ENCODE measurements around the gene CEP152. TPM values are rescaled to one million over a fixed set of nuclear protein-coding genes. Genes with fewer than 3 reads are reported as not detected.

CEP152 gene
- total RNA-seq, 1 experiment from 2014 or later = 6.4 TPM

DNA sequence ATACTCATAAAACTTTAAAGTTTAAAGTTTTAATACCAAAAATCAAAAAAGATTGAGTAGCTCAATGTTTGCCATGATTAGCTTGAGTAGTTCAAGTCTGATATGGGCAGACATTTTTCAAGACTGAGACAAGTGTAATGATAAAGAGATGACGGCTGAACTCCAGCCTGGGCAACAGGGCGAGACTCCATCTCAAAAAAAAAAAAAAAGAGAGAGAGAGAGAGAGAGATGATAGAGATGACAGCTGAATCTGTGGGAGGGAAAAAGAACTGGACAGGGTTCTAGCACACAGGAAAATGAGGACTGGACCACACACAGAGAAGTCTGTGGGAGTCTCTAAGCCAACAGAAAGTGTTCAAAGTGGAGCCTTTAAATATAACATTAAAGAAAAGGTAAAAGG is 25.2 kb downstream of the CEP152 start:
- no peak for DNase-seq (ENCODE audit: low read depth, low spot score)
- in situ Hi-C loops (cut with HindIII; ENCODE audit: low pct_unique_long_range_greater_than_20kb, low sequenced_read_pairs) = no loop called here

DNA sequence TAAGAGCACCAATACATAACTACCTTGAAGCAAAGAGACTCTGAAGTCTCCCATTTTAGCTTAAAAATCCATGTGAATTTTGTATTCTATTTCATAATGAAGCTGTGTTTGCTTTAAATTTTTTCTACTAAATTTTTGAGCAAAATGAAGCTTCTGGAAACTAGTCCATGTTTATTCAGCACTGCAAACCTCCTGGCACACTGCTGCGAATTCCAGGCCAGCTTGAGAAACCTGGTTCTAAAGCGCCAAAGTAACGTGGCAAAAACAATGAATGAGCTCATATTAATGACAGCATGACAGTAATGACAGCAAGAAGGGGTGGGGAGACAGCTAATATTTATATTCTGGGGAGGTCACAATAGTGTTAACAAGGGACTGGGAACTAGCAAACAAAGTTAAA is 25.7 kb downstream of the CEP152 start:
- no peak for DNase-seq (ENCODE audit: low read depth, low spot score)
- in situ Hi-C loops (cut with HindIII; ENCODE audit: low pct_unique_long_range_greater_than_20kb, low sequenced_read_pairs) = no loop called here

DNA sequence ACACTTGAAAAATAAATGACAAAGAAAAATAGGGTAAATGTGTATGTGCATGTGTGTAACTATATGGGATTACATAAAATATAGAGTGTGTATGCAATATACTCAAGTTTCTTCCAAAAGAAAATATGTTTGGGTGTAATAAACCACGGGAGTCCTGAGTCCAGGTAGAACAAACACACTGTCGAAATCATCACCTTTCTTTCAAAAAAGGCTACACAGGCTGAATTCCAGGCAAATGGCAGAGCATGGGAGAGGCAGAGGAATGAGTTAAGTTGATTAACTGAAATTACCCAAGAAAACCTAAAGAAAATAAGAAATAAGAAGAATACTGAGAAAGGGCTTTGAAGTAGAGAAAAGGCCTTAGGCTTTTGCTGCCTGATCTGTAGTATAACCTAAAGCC is 26.1 kb downstream of the CEP152 start:
- DNase-seq (ENCODE audit: low read depth, low spot score) = no peak
- in situ Hi-C loops (cut with HindIII; ENCODE audit: low pct_unique_long_range_greater_than_20kb, low sequenced_read_pairs) = no loop called here

DNA sequence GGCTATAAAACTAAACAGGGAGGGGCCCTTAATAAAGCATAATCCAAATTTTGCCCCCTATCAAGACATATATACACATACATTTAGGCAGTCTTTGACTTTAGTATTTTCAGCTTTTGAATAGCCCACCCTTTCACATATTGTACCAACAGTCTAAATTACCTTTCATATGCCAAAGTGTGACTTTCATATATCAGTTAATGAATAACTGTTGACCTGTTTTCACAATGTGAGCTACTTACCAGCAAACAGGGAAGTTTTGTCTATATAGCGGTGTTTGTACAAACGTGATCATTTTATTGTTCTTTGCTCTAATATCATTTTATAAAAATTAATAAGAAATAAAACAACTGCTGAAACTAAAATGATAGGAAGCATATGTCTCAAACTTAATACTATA is 28.0 kb downstream of the CEP152 start:
- no peak for DNase-seq (ENCODE audit: low read depth, low spot score)
- in situ Hi-C loops (cut with HindIII; ENCODE audit: low pct_unique_long_range_greater_than_20kb, low sequenced_read_pairs) = no loop called here

DNA sequence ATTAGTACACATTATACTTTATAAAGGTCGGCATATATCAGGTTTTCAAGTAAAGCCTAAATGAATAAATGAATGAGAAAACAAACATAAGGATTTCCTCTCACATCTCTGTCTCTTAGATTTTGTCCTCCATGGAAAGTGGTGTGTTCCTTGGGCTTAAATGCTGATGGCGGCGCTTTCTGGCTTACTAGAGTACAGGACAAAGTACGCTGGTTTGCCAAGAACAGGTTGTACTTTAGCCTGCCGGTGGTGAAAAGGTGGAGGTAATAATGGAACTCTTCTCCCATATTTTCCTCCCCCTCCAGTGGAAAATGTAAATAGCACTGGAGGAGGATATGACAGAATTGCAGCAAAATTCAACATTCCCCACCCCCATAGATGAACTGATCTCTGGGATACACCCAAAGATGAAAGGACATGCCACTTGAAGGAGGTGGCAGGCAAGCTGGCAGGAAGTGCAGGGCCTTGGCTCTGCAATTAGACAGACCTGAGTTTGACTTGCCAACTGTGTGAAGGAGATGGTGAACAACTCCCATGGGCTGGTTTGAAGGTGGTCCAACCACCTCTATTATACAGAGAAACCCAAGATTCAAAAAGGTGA is 29.3 kb downstream of the CEP152 start:
- no peak for DNase-seq (ENCODE audit: low read depth, low spot score)
- in situ Hi-C loops (cut with HindIII; ENCODE audit: low pct_unique_long_range_greater_than_20kb, low sequenced_read_pairs) = no loop called here

DNA sequence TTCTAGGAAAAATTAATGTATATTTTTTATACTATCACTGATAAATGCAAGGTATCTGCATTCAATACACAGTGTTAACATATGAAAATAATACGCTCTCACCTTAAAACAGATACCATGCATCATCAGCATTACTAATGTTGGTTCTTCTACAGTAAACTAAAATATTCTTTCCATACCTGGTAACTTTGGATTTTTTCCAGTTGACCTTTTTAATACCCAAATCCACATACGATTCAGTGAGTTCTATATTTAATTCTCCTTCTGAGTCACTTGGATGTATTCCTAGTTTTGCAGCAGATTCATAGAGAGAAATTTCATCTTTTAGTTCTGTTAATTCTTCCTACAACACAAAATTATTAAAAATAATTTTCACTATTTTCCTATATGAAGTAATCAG is 29.9 kb downstream of the CEP152 start:
- in situ Hi-C loops (cut with HindIII; ENCODE audit: low pct_unique_long_range_greater_than_20kb, low sequenced_read_pairs) = no loop called here
- no peak for DNase-seq (ENCODE audit: low read depth, low spot score)

DNA sequence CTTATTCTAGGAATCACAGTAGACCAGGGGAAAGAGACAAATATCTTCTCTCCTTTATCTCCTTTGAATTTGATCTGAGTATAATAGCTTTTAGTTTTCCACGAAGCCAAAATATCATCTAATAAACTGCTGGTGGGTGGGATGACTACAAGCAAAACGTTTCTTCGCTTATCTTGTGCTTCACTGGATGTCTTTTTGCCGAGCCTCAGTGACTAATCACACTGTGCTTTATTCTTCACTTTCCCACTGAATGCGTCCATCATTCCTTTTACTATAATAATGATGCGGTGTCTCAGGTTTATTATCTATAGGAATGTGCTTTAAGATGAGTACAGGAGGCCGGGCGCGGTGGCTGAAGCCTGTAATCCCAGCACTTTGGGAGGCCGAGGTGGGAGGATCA is 32.5 kb downstream of the CEP152 start:
- in situ Hi-C loops (cut with HindIII; ENCODE audit: low pct_unique_long_range_greater_than_20kb, low sequenced_read_pairs) = no loop called here

DNA sequence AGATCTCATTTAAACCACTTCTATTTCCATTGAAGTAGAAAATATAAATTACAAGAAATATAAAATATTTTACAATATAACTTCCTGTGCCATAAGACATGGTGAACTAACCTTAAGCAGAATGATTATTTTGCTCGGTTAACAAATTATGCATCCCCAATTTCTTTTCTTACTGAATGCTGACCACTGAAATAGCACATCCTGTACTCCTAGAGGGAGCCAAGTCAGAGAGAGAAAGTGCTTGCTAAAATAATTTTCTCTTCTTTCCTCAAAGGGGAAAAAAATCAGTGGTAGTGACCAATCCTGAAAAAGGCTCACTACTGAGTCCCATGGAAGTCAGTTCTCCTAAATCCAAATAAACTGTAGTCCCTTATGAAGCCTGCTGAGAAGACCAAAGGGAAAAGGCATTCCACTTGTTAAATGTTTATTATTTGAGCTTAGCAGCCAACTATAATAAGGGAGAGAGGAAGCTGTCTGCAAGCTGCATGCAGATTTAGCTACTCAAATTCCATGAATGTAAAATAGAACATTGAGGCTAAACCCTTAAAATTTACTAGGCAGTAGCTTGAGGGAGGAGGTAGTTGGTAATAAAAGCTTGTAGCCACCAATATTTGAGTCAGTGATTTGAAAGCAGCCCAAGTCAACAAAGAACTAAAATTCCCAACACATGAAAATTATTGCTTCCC is 33.1 kb downstream of the CEP152 start:
- no peak for DNase-seq (ENCODE audit: low read depth, low spot score)
- in situ Hi-C loops (cut with HindIII; ENCODE audit: low pct_unique_long_range_greater_than_20kb, low sequenced_read_pairs) = no loop called here

More for the DNA sequence above, 32.5 kb downstream of the CEP152 start:
- no peak for DNase-seq (ENCODE audit: low read depth, low spot score)

DNA sequence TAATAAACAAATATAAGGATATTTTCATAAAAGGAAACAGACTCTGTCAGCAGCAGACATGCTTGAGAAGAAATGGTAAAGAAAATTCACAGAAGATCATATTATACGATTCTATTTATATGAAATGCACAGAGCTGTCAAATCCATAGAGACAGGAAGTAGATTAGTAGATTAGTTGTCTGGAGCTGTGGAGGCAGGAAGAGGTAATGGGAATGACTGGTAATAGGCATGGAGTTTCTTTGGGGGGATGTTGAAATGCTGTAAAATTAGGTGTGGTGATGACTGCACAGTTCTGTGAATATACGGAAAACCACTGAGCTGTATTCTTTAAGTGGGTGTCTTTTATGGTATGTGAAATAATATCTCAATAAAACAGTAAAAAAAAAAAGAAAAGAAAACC is 35.3 kb downstream of the CEP152 start:
- in situ Hi-C loops (cut with HindIII; ENCODE audit: low pct_unique_long_range_greater_than_20kb, low sequenced_read_pairs) = no loop called here
- DNase-seq (ENCODE audit: low read depth, low spot score) = no peak

DNA sequence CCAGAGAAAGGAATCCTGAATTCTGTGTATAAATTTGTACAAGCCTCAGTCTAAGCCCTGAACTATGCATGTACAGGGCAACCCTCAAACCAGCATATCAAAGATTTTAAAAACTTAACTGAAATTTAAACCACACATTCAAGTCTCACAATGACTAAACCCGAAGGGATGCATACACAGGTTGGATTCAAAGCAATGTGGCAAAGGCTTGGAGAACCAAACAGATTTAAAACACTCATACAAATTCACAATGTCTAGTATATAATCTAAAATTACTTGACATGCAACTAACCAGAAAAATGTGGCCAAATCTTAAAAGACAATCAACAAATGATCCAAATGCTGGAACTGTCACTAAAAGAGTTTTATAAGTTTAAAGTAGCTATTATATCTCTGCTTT is 36.4 kb downstream of the CEP152 start:
- in situ Hi-C loops (cut with HindIII; ENCODE audit: low pct_unique_long_range_greater_than_20kb, low sequenced_read_pairs) = no loop called here
- no peak for DNase-seq (ENCODE audit: low read depth, low spot score)

DNA sequence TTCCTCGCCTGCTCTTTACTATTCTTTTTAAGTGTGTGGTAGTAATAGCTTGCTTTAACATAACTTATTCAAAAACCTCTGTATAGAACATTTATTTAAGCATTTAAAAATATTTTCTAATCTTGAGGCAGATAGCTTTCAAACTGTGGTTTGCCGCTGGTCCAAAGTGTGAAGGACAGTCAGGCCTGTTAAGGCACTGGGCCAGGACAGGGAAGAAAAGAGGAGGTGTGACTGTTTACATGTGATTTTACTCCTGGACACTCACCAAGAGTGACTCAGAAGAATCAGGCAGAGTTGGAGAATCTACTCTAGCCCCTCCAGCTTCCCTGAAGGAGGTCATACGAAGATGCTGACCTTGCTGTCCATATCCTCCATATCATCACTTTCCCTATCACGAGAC is 44.7 kb downstream of the CEP152 start:
- in situ Hi-C loops (cut with HindIII; ENCODE audit: low pct_unique_long_range_greater_than_20kb, low sequenced_read_pairs) = no loop called here
- DNase-seq (ENCODE audit: low read depth, low spot score) = no peak

DNA sequence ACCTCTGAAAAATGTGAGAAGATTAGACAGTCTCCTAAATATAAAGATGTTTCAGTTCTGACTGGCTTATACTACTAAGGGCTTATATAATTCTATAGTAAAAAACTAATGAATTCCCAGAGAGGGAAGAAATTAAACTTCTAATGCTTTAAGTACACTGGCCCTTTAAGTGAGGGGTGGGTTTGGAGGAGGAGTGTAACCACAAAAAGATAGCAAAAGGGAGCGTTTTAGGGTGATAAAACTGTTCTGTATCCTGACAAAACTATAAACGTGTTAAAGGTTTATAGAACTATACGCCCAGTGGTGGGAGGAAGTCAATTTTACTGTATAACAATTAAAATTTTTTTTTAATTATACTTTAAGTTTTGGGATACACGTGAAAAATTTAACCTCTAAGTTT is 45.8 kb downstream of the CEP152 start:
- in situ Hi-C loops (cut with HindIII; ENCODE audit: low pct_unique_long_range_greater_than_20kb, low sequenced_read_pairs) = no loop called here
- no peak for DNase-seq (ENCODE audit: low read depth, low spot score)

DNA sequence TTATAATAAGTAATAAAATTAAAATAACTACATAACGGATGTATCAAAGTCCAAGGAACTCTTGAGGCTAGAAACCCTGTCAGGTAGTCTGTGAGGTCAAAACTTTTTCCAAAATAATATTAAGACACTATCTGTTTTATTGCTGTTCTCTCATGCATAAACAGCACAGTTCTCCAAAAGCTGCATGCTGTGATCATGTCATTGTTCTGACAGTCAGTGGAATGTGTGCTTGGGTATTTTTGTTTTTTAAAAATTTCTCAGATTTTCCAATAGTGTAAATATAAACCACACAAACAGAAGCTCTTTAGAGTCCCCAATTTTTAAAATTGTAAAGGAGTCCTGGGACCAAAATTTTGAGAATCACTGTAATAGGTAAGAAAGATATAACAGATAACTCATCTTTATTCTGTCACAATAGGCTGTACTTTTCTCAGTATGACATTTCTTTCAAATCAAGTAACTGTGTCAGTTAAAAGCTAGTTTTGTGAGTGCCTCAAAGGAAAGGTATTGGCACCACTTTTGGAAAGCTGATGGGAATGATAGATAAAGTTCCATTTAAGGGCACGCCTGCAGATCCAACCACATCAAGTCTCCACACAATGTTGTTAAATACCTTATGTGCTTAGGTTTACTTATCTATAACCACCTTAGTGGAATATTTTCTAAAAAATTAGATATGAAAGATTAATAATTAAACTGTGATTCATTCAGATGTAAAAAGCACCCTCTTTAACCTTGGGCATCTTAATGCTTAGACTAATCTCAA is 49.3 kb downstream of the CEP152 start:
- in situ Hi-C loops (cut with HindIII; ENCODE audit: low pct_unique_long_range_greater_than_20kb, low sequenced_read_pairs) = no loop called here
- DNase-seq (ENCODE audit: low read depth, low spot score) = no peak

DNA sequence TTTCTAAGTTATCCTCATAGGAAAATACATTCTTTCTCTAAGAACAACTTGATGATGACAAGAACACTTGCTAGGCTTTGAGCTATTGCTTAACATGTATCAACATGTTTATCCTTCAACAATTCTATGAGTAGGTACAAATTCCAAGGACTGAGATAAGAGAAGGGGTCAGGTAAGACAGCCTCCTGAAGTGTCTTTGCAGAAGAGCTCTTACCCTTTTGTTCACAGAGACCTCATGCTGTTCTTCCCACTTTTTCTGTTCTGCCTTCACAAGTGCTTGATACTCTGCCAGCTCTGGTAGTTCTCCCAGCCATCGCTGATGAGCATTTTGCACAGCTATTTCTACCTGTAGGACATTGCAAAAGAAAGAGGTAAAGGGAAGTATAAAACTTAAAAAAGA is 50.9 kb downstream of the CEP152 start:
- in situ Hi-C loops (cut with HindIII; ENCODE audit: low pct_unique_long_range_greater_than_20kb, low sequenced_read_pairs) = no loop called here
- DNase-seq (ENCODE audit: low read depth, low spot score) = no peak

DNA sequence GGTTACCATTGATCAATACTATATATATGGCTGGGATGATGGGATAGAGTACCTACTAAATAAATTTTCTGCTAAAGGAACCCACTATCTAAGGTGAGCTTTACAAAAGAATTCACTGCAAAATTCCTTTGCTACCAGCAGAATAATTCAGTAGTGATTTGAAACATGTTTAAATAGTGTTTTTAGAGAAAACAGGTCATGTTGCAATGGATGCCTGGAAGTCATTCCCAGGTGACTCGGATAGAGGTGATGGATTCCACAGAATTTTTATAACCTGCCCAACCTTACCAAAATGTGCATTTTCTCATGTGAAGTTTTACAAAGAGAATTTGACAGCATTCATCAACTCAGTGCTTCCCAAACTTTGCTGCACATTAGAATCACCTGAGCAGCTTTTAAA is 53.2 kb downstream of the CEP152 start:
- in situ Hi-C loops (cut with HindIII; ENCODE audit: low pct_unique_long_range_greater_than_20kb, low sequenced_read_pairs) = no loop called here
- no peak for DNase-seq (ENCODE audit: low read depth, low spot score)

DNA sequence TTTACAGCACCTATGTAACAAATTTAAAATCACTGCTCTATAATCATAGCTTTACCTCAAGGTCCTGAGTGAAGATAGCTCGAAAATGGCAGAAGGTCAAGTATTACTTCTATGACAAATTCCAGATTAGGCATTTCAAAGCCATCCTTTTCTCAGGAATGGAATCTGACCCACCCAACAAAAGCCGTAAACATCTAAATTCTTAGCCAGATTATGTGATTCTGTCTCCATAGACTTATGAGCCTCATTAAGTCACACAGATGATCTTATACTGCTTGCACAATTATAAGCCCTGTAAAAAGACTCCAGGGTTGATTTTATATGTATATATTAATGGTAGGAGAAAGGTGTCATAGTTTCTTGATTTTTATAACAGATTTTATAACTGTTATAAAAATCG is 56.9 kb downstream of the CEP152 start:
- DNase-seq (ENCODE audit: low read depth, low spot score) = no peak
- in situ Hi-C loops (cut with HindIII; ENCODE audit: low pct_unique_long_range_greater_than_20kb, low sequenced_read_pairs) = no loop called here

DNA sequence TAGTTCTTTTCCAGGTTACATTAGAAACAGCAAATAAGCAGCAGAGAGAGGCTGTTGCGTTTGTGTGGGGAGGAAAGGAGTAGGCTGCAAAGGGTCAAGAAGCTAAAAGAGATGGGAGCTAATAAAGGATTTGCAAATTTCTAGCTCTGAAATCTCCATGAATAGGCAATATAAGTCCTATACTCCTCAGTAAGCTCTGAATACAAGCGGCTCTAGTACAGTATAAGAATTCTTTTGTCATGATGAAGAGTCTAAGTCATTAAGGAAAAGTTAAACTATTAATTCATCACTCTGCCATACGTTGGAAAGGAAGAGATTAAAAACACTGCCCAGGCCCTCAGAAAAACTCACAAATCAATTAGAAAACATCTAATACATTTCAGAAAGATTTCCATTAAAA is 59.3 kb downstream of the CEP152 start:
- in situ Hi-C loops (cut with HindIII; ENCODE audit: low pct_unique_long_range_greater_than_20kb, low sequenced_read_pairs) = no loop called here
- DNase-seq (ENCODE audit: low read depth, low spot score) = no peak

DNA sequence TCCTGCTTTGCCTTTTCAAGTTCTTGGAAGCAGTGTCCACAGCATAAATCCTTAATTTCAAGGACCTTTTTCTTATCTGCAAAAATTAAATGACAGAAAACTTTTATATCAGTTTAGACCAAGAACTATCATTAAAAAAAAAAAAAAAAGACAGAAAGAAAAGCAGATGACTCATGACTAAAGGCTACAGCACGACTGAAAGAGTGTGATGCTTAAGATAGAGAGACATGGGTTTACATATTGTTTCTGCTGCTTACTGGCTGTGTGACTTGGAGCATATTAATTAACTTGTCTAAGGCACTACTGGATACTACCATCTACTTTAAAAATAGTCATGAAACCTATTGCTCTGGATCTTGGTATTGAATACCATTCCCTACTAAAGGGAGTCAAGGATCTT is 62.3 kb downstream of the CEP152 start:
- in situ Hi-C loops (cut with HindIII; ENCODE audit: low pct_unique_long_range_greater_than_20kb, low sequenced_read_pairs) = no loop called here
- no peak for DNase-seq (ENCODE audit: low read depth, low spot score)

DNA sequence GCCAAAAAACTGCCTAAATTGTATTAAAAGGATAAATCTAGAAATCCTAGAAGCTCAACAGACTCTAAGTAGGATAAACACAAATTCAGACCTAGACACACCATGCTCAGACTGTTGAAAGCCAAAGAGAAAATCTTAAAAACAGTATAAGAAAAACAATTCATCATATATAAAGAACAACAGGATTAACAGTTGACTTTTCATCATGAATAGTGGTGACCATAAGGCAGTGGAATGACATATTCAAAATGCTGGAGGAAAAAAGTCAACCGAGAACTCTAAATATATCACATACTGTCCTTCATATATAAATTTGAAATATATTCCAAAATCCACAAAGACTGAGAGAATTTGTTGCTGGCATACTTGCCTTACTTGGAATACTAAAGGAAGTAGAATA is 77.3 kb downstream of the CEP152 start:
- DNase-seq (ENCODE audit: low read depth, low spot score) = no peak
- in situ Hi-C loops (cut with HindIII; ENCODE audit: low pct_unique_long_range_greater_than_20kb, low sequenced_read_pairs) = no loop called here

Data from SK-MEL-5 (cell line).